Upper lobe of left lung (tissue), 6 donors: Measurements from ENCODE around the gene F7. TPM values are rescaled to one million over a fixed set of nuclear protein-coding genes. Genes with fewer than 3 reads are reported as not detected.

ENCODE experiments used
- ATAC-seq, 2 donors: fragments of 200-7000 bp; cut with Tn5 transposase; one replicate each; pipeline ENCODE4 v1.9.1; 2022; ENCODE audit warnings: mild to moderate bottlenecking in 2 of 2, moderate library complexity in 2 of 2; ENCODE audit not compliant: low FRiP score in 2 of 2
- DNase-seq, 2 donors: peaks; one replicate each; pipeline ENCODE4 v3.0.0-alpha.2; 2019 to 2020
- H3K27ac ChIP-seq, 4 donors: fragments of 200-600 bp; sonication (generic); one replicate each; pipeline ENCODE4 v1.5.1; 2016 to 2019
- H3K27me3 ChIP-seq, 4 donors: fragments of 200-600 bp; sonication (generic); one replicate each; pipeline ENCODE4 v1.5.1; 2017 to 2019
- H3K36me3 ChIP-seq, 4 donors: fragments of 200-600 bp; sonication (generic); one replicate each; pipeline ENCODE4 v1.5.1; 2016 to 2019
- H3K4me1 ChIP-seq, 4 donors: fragments of 200-600 bp; sonication (generic); one replicate each; pipeline ENCODE4 v1.5.1; 2018 to 2019
- H3K4me3 ChIP-seq, 4 donors: fragments of 200-600 bp; sonication (generic); one replicate each; pipeline ENCODE4 v1.5.1; 2017 to 2019; ENCODE audit warnings: mild to moderate bottlenecking in 2 of 4, moderate library complexity in 1 of 4
- H3K9me3 ChIP-seq, 4 donors: fragments of 200-600 bp; sonication (generic); one replicate each; pipeline ENCODE4 v1.5.1; 2018 to 2019
- CTCF ChIP-seq, 6 experiments: fragments of 450-650 bp in 4 of 6; fragments of 200-600 bp in 2 of 6; sonication (generic) in 2 of 6; IDR thresholded peaks; one replicate each; pipeline ENCODE4 v1.5.1; 2016 to 2019; ENCODE audit warnings: antibody characterized with exemption in 6 of 6
- EP300 ChIP-seq, 4 donors: sonication (generic); formaldehyde crosslinking; IDR thresholded peaks; one replicate each; pipeline ENCODE4 v1.5.1; 2017; ENCODE audit warnings: antibody characterized with exemption in 4 of 4, control low read depth in 2 of 4
- POLR2A ChIP-seq, 4 donors: fragments of 450-650 bp; IDR thresholded peaks; one replicate each; pipeline ENCODE4 v1.5.1; 2016 to 2017; ENCODE audit warnings: antibody characterized with exemption in 4 of 4, mild to moderate bottlenecking in 2 of 4
- POLR2AphosphoS5 ChIP-seq, 2 donors: sonication (generic); formaldehyde crosslinking; IDR thresholded peaks; one replicate each; pipeline ENCODE4 v1.5.1; 2017; ENCODE audit warnings: antibody characterized with exemption in 2 of 2
- WGBS, 2 donors: methylation state at CpG; one replicate each; pipeline ENCODE4 v1.1.5; 2017 to 2018; 5-methylcytosine and 5-hydroxymethylcytosine counted together
- total RNA-seq, 6 donors: library from RNA; depleted of rRNA in 4 of 6; stranded (reverse); fragments of >200 nt in 4 of 6; gene quantifications; one replicate each; pipeline versions ENCODE4 v1.1.0 to v1.2.1, GENCODE V29; 2016 to 2021
- donor health status: DM: no; HTN: no; CAD: no; lungs with moderate emphysema.
- donor health status: DM: no; HTN: yes; CAD: no; lungs with severe emphysema.

The F7 gene
- total RNA-seq, 6 donors from 2014 or later, result 0.20 TPM; not detected in 5

- Histone ChIP-seq H3K36me3 (peaks cover 0 to 73% (median 26%) of the 10 kb centered on the region in 4 donors), H3K4me1 (peaks cover 0 to 8% (median 6%) of the 10 kb centered on the region in 4 donors), H3K27ac (no peak overlapping the region), H3K9me3 (no peaks in the 10 kb centered on the region), H3K4me3 (no peak overlapping the region), H3K27me3 (no peaks in the 10 kb centered on the region)
- DNase-seq (peak in 1 of 2 donors; percentile 64), ATAC-seq (no peak)
- TF ChIP-seq CTCF (IDR thresholded peaks at IDR 0.05) (no peak), POLR2A (IDR thresholded peaks at IDR 0.05) (no peak), POLR2AphosphoS5 (IDR thresholded peaks at IDR 0.05) (no peak)
- WGBS, 2 donors, result 89 to 94% methylated on average over 23 to 25 of the region's 25 CpGs
These were observed 21.3 kb upstream of the F7 start for GRCh38 chr13:113084094-113084942.

- TF ChIP-seq CTCF (IDR thresholded peaks at IDR 0.05) (no peak), POLR2AphosphoS5 (IDR thresholded peaks at IDR 0.05) (no peak), POLR2A (IDR thresholded peaks at IDR 0.05) (no peak), EP300 (IDR thresholded peaks at IDR 0.05) (no peak)
- H3K36me3 ChIP-seq, result peaks cover 0 to 80% (median 29%) of the 10 kb centered on the region in 4 donors
- no peak for ATAC-seq
These were observed 20.5 kb upstream of the F7 start for GRCh38 chr13:113084943-113085540.

GRCh38 chr13:113086031-113086750 is 19.4 kb upstream of the F7 start:
- Histone ChIP-seq H3K4me1 (peaks cover 0 to 8% (median 6%) of the 10 kb centered on the region in 4 donors), H3K36me3 (peaks cover 0 to 82% (median 26%) of the 10 kb centered on the region in 4 donors), H3K4me3 (no peak overlapping the region), H3K27me3 (no peaks in the 10 kb centered on the region), H3K27ac (no peak overlapping the region), H3K9me3 (no peaks in the 10 kb centered on the region)
- ATAC-seq (no peak), DNase-seq (peak in 1 of 2 donors; percentile 49)
- TF ChIP-seq EP300 (IDR thresholded peaks at IDR 0.05), result no peak
- no peak for TF ChIP-seq POLR2AphosphoS5 (IDR thresholded peaks at IDR 0.05)
- TF ChIP-seq POLR2A (IDR thresholded peaks at IDR 0.05), result no peak
- no peak for TF ChIP-seq CTCF (IDR thresholded peaks at IDR 0.05)
- 87 to 88% methylated on average over 31 to 32 of the region's 32 CpGs for WGBS, 2 donors

More at GRCh38 chr13:113084943-113085540, 20.5 kb upstream of the F7 start:
- no peaks in the 10 kb centered on the region for H3K9me3 ChIP-seq
- 90 to 93% methylated on average over 13 to 21 of the region's 24 CpGs for WGBS, 2 donors
- peak in 1 of 2 donors; percentile 61 for DNase-seq
- no peak overlapping the region for H3K27ac ChIP-seq
- H3K27me3 ChIP-seq, result no peaks in the 10 kb centered on the region
- peaks cover 0 to 8% (median 6%) of the 10 kb centered on the region in 4 donors for H3K4me1 ChIP-seq
- H3K4me3 ChIP-seq, result no peak overlapping the region

- no peaks in the 10 kb centered on the region for H3K9me3 ChIP-seq
- H3K4me1 ChIP-seq, result peaks cover 0 to 8% (median 6%) of the 10 kb centered on the region in 4 donors
- no peaks in the 10 kb centered on the region for H3K27me3 ChIP-seq
- 92% methylated on average over 28 to 39 of the region's 39 CpGs for WGBS, 2 donors
- ATAC-seq (no peak), DNase-seq (peak in 1 of 2 donors; percentile 64)
- no peak overlapping the region for H3K27ac ChIP-seq
- H3K4me3 ChIP-seq, result no peak overlapping the region
- no peak for TF ChIP-seq CTCF (IDR thresholded peaks at IDR 0.05)
- peaks cover 0 to 80% (median 25%) of the 10 kb centered on the region in 4 donors for H3K36me3 ChIP-seq
These were observed 18.3 kb upstream of the F7 start for GRCh38 chr13:113086991-113087922.
